AG08396 (cell line): ENCODE data around the gene MAPK11.
A peak's percentile ranks its signal among the peaks of the same experiment; 100 is the strongest.

ENCODE experiments used
- DNase-seq: peaks from one replicate; pipeline ENCODE4 v3.0.0; 2012; ENCODE audit warnings: low spot score, mixed read lengths

MAPK11 gene

GRCh38 chr22:50269970-50270665 is at the start of gene MAPK11:
MAPK11 (minus strand) TSS chr22:50270380; CDS start chr22:50270292, 88 bp downstream.
- DNase-seq, result peak; percentile 83

GRCh38 chr22:50319503-50319951 is 49.3 kb upstream of the MAPK11 start:
- no peak for DNase-seq

GRCh38 chr22:50318698-50319411 is 48.7 kb upstream of the MAPK11 start:
- DNase-seq, result no peak

- no peak for DNase-seq
These were observed 48.1 kb upstream of the MAPK11 start for GRCh38 chr22:50318356-50318697.

- no peak for DNase-seq
These were observed 47.5 kb upstream of the MAPK11 start for GRCh38 chr22:50317674-50318073.

GRCh38 chr22:50317178-50317577 is 47.0 kb upstream of the MAPK11 start:
- DNase-seq, result no peak

- no peak for DNase-seq
These were observed 46.2 kb upstream of the MAPK11 start for GRCh38 chr22:50316114-50317065.

- no peak for DNase-seq
These were observed 45.3 kb upstream of the MAPK11 start for GRCh38 chr22:50315289-50316113.

- DNase-seq, result no peak
These were observed 44.5 kb upstream of the MAPK11 start for GRCh38 chr22:50314455-50315288.

- no peak for DNase-seq
These were observed 43.9 kb upstream of the MAPK11 start for GRCh38 chr22:50314081-50314454.

- no peak for DNase-seq
These were observed 43.4 kb upstream of the MAPK11 start for GRCh38 chr22:50313600-50313999.

GRCh38 chr22:50313021-50313420 is 42.8 kb upstream of the MAPK11 start:
- DNase-seq, result no peak

GRCh38 chr22:50312371-50312770 is 42.2 kb upstream of the MAPK11 start:
- no peak for DNase-seq

- no peak for DNase-seq
These were observed 41.6 kb upstream of the MAPK11 start for GRCh38 chr22:50311606-50312351.

- no peak for DNase-seq
These were observed 40.8 kb upstream of the MAPK11 start for GRCh38 chr22:50310949-50311444.

GRCh38 chr22:50310031-50310722 is 40.0 kb upstream of the MAPK11 start:
- no peak for DNase-seq

GRCh38 chr22:50309601-50309991 is 39.4 kb upstream of the MAPK11 start:
- no peak for DNase-seq

GRCh38 chr22:50308986-50309600 is 38.9 kb upstream of the MAPK11 start:
- DNase-seq, result no peak

GRCh38 chr22:50308597-50308935 is 38.4 kb upstream of the MAPK11 start:
- DNase-seq, result peak; percentile 66
